ENCODE measurements around the gene ENGASE.

Gene ENGASE

GRCh38 chr17:79034931-79035485, 39.6 kb upstream of the ENGASE start:
- H3K4me3 ChIP-seq (ENCODE audit: low read depth, low read length): no peak overlapping the region
- no peak for TF ChIP-seq CTCF (IDR thresholded peaks at IDR 0.05; ENCODE audit: low read depth, low read length)

- H3K4me3 ChIP-seq (ENCODE audit: low read depth, low read length): no peak overlapping the region
- TF ChIP-seq CTCF (IDR thresholded peaks at IDR 0.05; ENCODE audit: low read depth, low read length): no peak
Observed at GRCh38 chr17:79035686-79036085, 38.9 kb upstream of the ENGASE start.

GRCh38 chr17:79036181-79036580, 38.4 kb upstream of the ENGASE start:
- no peak for TF ChIP-seq CTCF (IDR thresholded peaks at IDR 0.05; ENCODE audit: low read depth, low read length)

GRCh38 chr17:79036596-79036995, 38.0 kb upstream of the ENGASE start:
- TF ChIP-seq CTCF (IDR thresholded peaks at IDR 0.05; ENCODE audit: low read depth, low read length): no peak
- H3K4me3 ChIP-seq (ENCODE audit: low read depth, low read length): no peak overlapping the region

More at GRCh38 chr17:79036181-79036580, 38.4 kb upstream of the ENGASE start:
- no peak overlapping the region for H3K4me3 ChIP-seq (ENCODE audit: low read depth, low read length)

GRCh38 chr17:79038545-79039135, 36.0 kb upstream of the ENGASE start:
- no peak for TF ChIP-seq CTCF (IDR thresholded peaks at IDR 0.05; ENCODE audit: low read depth, low read length)
- H3K4me3 ChIP-seq (ENCODE audit: low read depth, low read length): no peak overlapping the region

- no peak overlapping the region for H3K4me3 ChIP-seq (ENCODE audit: low read depth, low read length)
- no peak for TF ChIP-seq CTCF (IDR thresholded peaks at IDR 0.05; ENCODE audit: low read depth, low read length)
Observed at GRCh38 chr17:79039171-79039570, 35.5 kb upstream of the ENGASE start.

GRCh38 chr17:79039886-79040285, 34.7 kb upstream of the ENGASE start:
- TF ChIP-seq CTCF (IDR thresholded peaks at IDR 0.05; ENCODE audit: low read depth, low read length): no peak
- H3K4me3 ChIP-seq (ENCODE audit: low read depth, low read length): no peak overlapping the region
